Body of pancreas (tissue), 4 donors: ENCODE measurements around the gene CCN6.

Experiments used
- POLR2A ChIP-seq, 3 donors: fragments of 450-650 bp; IDR thresholded peaks; one replicate each; pipeline ENCODE4 v1.6.1; 2016; ENCODE audit warnings: antibody characterized with exemption in 3 of 3, mild to moderate bottlenecking in 2 of 3
- TF ChIP-seq, protein P1 (sequence below), 7 experiments: fragments of 450-650 bp in 4 of 7; fragments of 200-600 bp in 3 of 7; sonication (generic) in 3 of 7; IDR thresholded peaks; one replicate each; pipeline ENCODE4 v1.5.1; 2016 to 2019; ENCODE audit warnings: antibody characterized with exemption in 7 of 7

- TF ChIP-seq, protein P1, sequence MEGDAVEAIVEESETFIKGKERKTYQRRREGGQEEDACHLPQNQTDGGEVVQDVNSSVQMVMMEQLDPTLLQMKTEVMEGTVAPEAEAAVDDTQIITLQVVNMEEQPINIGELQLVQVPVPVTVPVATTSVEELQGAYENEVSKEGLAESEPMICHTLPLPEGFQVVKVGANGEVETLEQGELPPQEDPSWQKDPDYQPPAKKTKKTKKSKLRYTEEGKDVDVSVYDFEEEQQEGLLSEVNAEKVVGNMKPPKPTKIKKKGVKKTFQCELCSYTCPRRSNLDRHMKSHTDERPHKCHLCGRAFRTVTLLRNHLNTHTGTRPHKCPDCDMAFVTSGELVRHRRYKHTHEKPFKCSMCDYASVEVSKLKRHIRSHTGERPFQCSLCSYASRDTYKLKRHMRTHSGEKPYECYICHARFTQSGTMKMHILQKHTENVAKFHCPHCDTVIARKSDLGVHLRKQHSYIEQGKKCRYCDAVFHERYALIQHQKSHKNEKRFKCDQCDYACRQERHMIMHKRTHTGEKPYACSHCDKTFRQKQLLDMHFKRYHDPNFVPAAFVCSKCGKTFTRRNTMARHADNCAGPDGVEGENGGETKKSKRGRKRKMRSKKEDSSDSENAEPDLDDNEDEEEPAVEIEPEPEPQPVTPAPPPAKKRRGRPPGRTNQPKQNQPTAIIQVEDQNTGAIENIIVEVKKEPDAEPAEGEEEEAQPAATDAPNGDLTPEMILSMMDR (IDR thresholded peaks at IDR 0.05), result no peak
- no peak for TF ChIP-seq POLR2A (IDR thresholded peaks at IDR 0.05)
Observed at GRCh38 chr6:112017169-112017568, 36.7 kb upstream of the CCN6 start.
